Measurements from ENCODE around the gene SH3BGR. TPM values are rescaled to one million over a fixed set of nuclear protein-coding genes. Genes with fewer than 3 reads are reported as not detected.

The SH3BGR gene
- total and polyA plus RNA-seq, 2 donors (not counting 3 experiments of a cell fraction or from before 2014, with no cell fraction given): 1.1 TPM; not detected in 1

GRCh38 chr21:39439232-39439631 is 12.5 kb upstream of the SH3BGR start:
- POLR2A ChIA-PET: no interaction called here
- no peak for FAIRE-seq
- dilution Hi-C loops (cut with MboI; ENCODE audit: extremely low pct_ligation_motif_present, low sequenced_read_pairs): no loop called here

More at GRCh38 chr21:39439232-39439631, 12.5 kb upstream of the SH3BGR start:
- no peaks in the 10 kb centered on the region for H3K9me1 ChIP-seq (replicated peaks; ENCODE audit: control insufficient read depth, extremely low read depth, insufficient read depth, low read length)
- H4K20me1 ChIP-seq (replicated peaks; ENCODE audit: control insufficient read depth, extremely low read depth, insufficient read depth, low read length): no peaks in the 10 kb centered on the region
- no TSS peak for BruUV-seq (replicated peaks)
- H3K9ac ChIP-seq (replicated peaks; ENCODE audit: extremely low read depth, insufficient read depth, low read length): no peak overlapping the region
- CTCF ChIA-PET: interaction anchor here (1.2 kb wide), 1 partner anchor 52 kb away, joined by 3 read pairs; no protein-coding TSS in a partner anchor
- H3K9me3 ChIP-seq (replicated peaks; ENCODE audit: control insufficient read depth, insufficient read depth, low read length): no peaks in the 10 kb centered on the region
- intact Hi-C loops (cut with micrococcal nuclease): no loop called here
- TF ChIP-seq MYC (IDR thresholded peaks at IDR 0.05; ENCODE audit: low read depth, low read length): no peak
- TF ChIP-seq GATA2 (IDR thresholded peaks at IDR 0.05; ENCODE audit: insufficient read depth, insufficient read length, low read depth, low read length): no peak
- no peak for TF ChIP-seq FOS (IDR thresholded peaks at IDR 0.05; ENCODE audit: borderline replicate concordance, insufficient read depth, low read length)
- no peak for TF ChIP-seq POLR2A (IDR thresholded peaks at IDR 0.05; ENCODE audit: low read depth, low read length)
- no peak for TF ChIP-seq POLR2AphosphoS5 (IDR thresholded peaks at IDR 0.05; ENCODE audit: insufficient read depth, low read depth, low read length)
- no peak for TF ChIP-seq JUN (IDR thresholded peaks at IDR 0.05; ENCODE audit: borderline replicate concordance, insufficient read depth, insufficient read length, low read depth)
- TF ChIP-seq MAX (IDR thresholded peaks at IDR 0.05; ENCODE audit: insufficient read depth, insufficient read length): no peak
- no peak for TF ChIP-seq CTCF (IDR thresholded peaks at IDR 0.05; ENCODE audit: extremely low read depth in 1 of 2, insufficient read depth in 1 of 2, low read depth in 1 of 2, low read length in 2 of 2)
- no peak for TF ChIP-seq EZH2 (IDR thresholded peaks at IDR 0.05; ENCODE audit: borderline replicate concordance, low read depth, low read length, severe bottlenecking)
- H3K4me3 ChIP-seq (replicated peaks in 1 of 3; ENCODE audit: insufficient read depth in 1 of 3, low read depth in 1 of 3, low read length in 3 of 3): no peak overlapping the region
- H3K27me3 ChIP-seq (ENCODE audit: control insufficient read depth in 2 of 2, insufficient read depth in 2 of 2, low read length in 2 of 2): no peaks in the 10 kb centered on the region
- H3K4me1 ChIP-seq (ENCODE audit: control insufficient read depth, extremely low read depth, insufficient read depth, low read length): no peaks in the 10 kb centered on the region
- H3K4me2 ChIP-seq (ENCODE audit: insufficient read depth, low read length): no peak overlapping the region
- no peak for DNase-seq (ENCODE audit: low read depth, low spot score)
- H3K36me3 ChIP-seq (ENCODE audit: control insufficient read depth in 2 of 2, extremely low read depth in 1 of 2, insufficient read depth in 2 of 2, low read length in 2 of 2): no peaks in the 10 kb centered on the region
- H3K27ac ChIP-seq (ENCODE audit: insufficient read depth, low read depth, low read length): no peak overlapping the region
- H2AFZ ChIP-seq (ENCODE audit: low read depth, low read length): no peak overlapping the region
- no peaks in the 10 kb centered on the region for H3K79me2 ChIP-seq (ENCODE audit: control insufficient read depth, insufficient read depth, low read length)

Data from endothelial cell of umbilical vein (primary cell).